Measurements from ENCODE around the gene ZNF134. TPM values are rescaled to one million over a fixed set of nuclear protein-coding genes. Genes with fewer than 3 reads are reported as not detected.
A peak's percentile ranks its signal among the peaks of the same experiment; 100 is the strongest.

Gene ZNF134
- polyA plus RNA-seq, 1 donor from 2014 or later: 40.7 TPM

DNA sequence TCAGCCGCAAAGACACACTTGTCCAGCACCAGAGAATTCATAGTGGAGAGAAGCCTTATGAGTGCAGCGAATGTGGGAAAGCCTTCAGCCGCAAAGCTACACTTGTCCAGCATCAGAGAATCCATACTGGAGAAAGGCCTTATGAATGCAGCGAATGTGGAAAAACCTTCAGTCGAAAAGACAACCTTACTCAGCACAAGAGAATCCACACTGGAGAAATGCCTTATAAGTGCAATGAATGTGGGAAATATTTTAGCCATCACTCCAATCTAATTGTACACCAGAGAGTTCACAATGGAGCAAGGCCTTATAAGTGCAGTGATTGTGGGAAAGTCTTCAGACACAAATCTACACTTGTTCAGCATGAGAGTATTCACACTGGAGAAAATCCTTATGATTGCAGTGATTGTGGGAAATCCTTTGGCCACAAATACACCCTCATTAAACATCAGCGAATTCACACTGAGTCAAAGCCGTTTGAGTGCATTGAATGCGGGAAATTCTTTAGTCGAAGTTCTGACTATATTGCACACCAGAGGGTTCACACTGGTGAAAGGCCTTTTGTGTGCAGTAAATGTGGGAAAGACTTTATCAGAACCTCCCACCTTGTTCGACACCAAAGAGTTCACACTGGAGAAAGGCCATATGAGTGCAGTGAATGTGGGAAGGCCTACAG, 6.8 kb downstream of the ZNF134 start:
- no peaks in the 10 kb centered on the region for H3K9me2 ChIP-seq (ENCODE audit: insufficient read depth, low read length)
- H3K27ac ChIP-seq (ENCODE audit: low read length): no peak overlapping the region
- no peaks in the 10 kb centered on the region for H4K20me1 ChIP-seq (ENCODE audit: insufficient read depth)
- H3K4me2 ChIP-seq (ENCODE audit: low read length): no peak overlapping the region
- no peak overlapping the region for H3K4me3 ChIP-seq (ENCODE audit: low read length)
- H3F3A ChIP-seq (ENCODE audit: insufficient read depth, low read length, poor library complexity, severe bottlenecking): no peaks in the 10 kb centered on the region
- H3K9me3 ChIP-seq (ENCODE audit: low read length): peaks cover 70% of the 10 kb centered on the region
- peaks cover 84% of the 10 kb centered on the region for H3K79me2 ChIP-seq (replicated peaks; ENCODE audit: insufficient read depth, low read length)
- no peaks in the 10 kb centered on the region for H3K27me3 ChIP-seq (ENCODE audit: insufficient read depth, low read depth, low read length)
- H3K9ac ChIP-seq (ENCODE audit: low read length): no peak overlapping the region
- peaks cover 80% of the 10 kb centered on the region for H3K36me3 ChIP-seq (ENCODE audit: insufficient read depth, low read length)
- no peak for TF ChIP-seq MXI1 (conservative IDR thresholded peaks at IDR 0.05; ENCODE audit: poor library complexity, severe bottlenecking)
- TF ChIP-seq POLR2AphosphoS5 (IDR thresholded peaks at IDR 0.05): no peak
- no peak for TF ChIP-seq REST (IDR thresholded peaks at IDR 0.05; ENCODE audit: borderline replicate concordance)
- no peak for TF ChIP-seq EZH2 (IDR thresholded peaks at IDR 0.05; ENCODE audit: borderline replicate concordance, insufficient read depth, low read length, poor library complexity, severe bottlenecking)
- no peak for TF ChIP-seq RAD21 (conservative IDR thresholded peaks at IDR 0.05)
- TF ChIP-seq EP300 (conservative IDR thresholded peaks at IDR 0.05; ENCODE audit: poor library complexity, severe bottlenecking): no peak
- TF ChIP-seq TAF1 (IDR thresholded peaks at IDR 0.05; ENCODE audit: low read depth): no peak
- no peak for TF ChIP-seq SMC3 (conservative IDR thresholded peaks at IDR 0.05; ENCODE audit: poor library complexity)
- TF ChIP-seq CTCF (IDR thresholded peaks at IDR 0.05; ENCODE audit: poor library complexity, severe bottlenecking): no peak
- no peak overlapping the region for H2AFZ ChIP-seq (ENCODE audit: low read depth, low read length)

- Histone ChIP-seq H3K36me3 (ENCODE audit: insufficient read depth, low read length) (peaks cover 69% of the 10 kb centered on the region), H3K9me3 (ENCODE audit: low read length) (peaks cover 60% of the 10 kb centered on the region), H3K27me3 (ENCODE audit: insufficient read depth, low read depth, low read length) (no peaks in the 10 kb centered on the region), H3K9ac (ENCODE audit: low read length) (no peak overlapping the region), H3K9me2 (ENCODE audit: insufficient read depth, low read length) (no peaks in the 10 kb centered on the region), H3K4me3 (ENCODE audit: low read length) (peak overlapping the region; percentile 5), H4K20me1 (ENCODE audit: insufficient read depth) (no peaks in the 10 kb centered on the region), H3K27ac (ENCODE audit: low read length) (no peak overlapping the region), H3K4me2 (ENCODE audit: low read length) (no peak overlapping the region), H3F3A (ENCODE audit: insufficient read depth, low read length, poor library complexity, severe bottlenecking) (no peaks in the 10 kb centered on the region), H3K79me2 (replicated peaks; ENCODE audit: insufficient read depth, low read length) (peaks cover 61% of the 10 kb centered on the region), H2AFZ (ENCODE audit: low read depth, low read length) (no peak overlapping the region)
- TF ChIP-seq RAD21 (conservative IDR thresholded peaks at IDR 0.05) (no peak), MXI1 (conservative IDR thresholded peaks at IDR 0.05; ENCODE audit: poor library complexity, severe bottlenecking) (no peak), REST (IDR thresholded peaks at IDR 0.05; ENCODE audit: borderline replicate concordance) (no peak), CTCF (IDR thresholded peaks at IDR 0.05; ENCODE audit: poor library complexity, severe bottlenecking) (no peak), SMC3 (conservative IDR thresholded peaks at IDR 0.05; ENCODE audit: poor library complexity) (no peak), EZH2 (IDR thresholded peaks at IDR 0.05; ENCODE audit: borderline replicate concordance, insufficient read depth, low read length, poor library complexity, severe bottlenecking) (no peak), TAF1 (IDR thresholded peaks at IDR 0.05; ENCODE audit: low read depth) (no peak), EP300 (conservative IDR thresholded peaks at IDR 0.05; ENCODE audit: poor library complexity, severe bottlenecking) (no peak), POLR2AphosphoS5 (IDR thresholded peaks at IDR 0.05) (no peak)
These were observed 9.0 kb downstream of the ZNF134 start for GRCh38 chr19:57623091-57623490.
